Umbilical cord (tissue), 2 donors: ENCODE results near the gene ARHGEF33. TPM values are rescaled to one million over a fixed set of nuclear protein-coding genes. Genes with fewer than 3 reads are reported as not detected.
A peak's percentile ranks its signal among the peaks of the same experiment; 100 is the strongest.

Source experiments
- DNase-seq: peaks from one replicate; pipeline ENCODE4 v3.0.0-alpha.2; 2015; ENCODE audit warnings: low spot score
- total RNA-seq: library from RNA; depleted of rRNA; stranded (reverse); fragments of >200 nt; gene quantifications from one replicate; pipeline ENCODE4 v1.2.3, GENCODE V29; 2014; ENCODE audit warnings: low replicate concordance; ENCODE audit not compliant: insufficient read depth

Gene ARHGEF33
- total RNA-seq, 1 donor from 2014 or later: 1.2 TPM

DNA sequence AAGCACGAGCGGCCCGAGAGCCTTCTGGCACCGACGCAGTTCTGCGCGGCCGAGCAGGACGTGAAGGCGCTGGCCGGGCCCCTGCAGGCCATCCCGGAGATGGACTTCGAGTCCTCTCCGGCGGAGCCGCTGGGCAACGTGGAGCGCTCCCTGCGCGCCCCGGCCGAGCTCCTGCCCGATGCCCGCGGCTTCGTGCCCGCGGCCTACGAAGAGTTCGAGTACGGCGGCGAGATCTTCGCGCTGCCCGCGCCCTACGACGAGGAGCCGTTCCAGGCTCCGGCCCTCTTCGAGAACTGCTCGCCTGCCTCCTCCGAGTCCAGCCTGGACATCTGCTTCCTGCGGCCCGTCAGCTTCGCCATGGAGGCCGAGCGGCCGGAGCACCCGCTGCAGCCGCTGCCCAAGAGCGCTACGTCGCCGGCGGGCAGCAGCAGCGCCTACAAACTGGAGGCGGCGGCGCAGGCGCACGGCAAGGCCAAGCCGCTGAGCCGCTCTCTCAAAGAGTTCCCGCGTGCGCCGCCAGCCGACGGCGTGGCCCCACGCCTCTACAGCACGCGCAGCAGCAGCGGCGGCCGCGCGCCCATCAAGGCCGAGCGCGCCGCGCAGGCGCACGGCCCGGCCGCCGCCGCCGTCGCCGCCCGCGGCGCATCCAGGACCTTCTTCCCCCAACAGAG, 70.4 kb downstream of the ARHGEF33 start:
- peak; percentile 93 for DNase-seq

DNA sequence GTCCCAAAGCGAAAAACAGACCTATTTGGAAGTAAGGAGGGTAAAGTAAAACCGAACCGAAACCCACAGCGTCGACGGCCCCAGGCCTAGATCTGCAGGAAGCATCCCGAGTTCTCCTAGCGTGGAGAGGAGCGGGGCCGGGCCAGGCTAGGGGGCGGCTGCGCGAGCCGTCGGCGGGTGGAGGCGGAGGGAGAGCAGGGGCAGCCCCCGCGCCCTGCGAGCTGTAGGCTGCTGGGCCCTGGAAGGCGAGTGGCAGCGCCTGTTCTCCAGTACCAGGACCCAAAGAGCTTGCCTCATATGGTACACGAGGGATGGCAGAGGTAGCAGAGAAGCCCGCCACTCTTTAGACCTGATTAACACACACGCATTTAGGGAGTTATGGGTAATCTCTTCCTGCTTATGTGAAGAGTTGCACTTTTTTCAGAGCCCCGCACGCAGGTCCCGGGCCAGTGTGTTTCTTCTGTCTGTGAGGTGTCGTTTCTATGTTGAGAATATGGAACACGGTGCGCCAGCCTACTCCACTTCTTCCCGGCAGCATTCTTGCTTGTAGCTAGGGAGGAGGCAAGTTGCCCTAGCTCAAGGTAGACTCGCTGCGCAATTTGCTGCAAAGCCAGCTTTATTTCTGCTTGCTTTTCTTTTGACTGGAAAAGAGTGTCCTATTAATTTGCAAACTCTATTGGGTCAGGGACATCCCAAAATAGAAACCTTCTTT, 71.1 kb downstream of the ARHGEF33 start:
- DNase-seq: no peak

DNA sequence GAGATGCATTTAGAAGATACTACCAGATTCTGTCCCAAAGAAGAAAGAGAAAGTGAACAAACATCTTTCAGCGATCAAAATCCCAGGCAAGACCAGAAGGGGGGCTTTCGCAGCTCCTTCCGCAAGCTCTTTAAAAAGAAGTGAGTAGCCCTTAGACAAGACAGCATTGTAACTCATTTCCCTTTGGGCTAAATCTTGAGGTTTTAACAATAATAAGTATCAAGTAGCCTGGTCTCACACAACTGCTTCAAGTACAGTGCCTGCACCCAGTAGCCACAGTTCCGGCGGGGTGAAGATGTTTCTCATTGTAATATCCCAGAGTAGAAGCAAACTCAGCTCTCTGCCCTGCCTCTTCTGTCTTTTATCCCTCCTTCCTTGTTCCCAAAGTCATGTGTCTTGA, 76.3 kb downstream of the ARHGEF33 start:
- no peak for DNase-seq

DNA sequence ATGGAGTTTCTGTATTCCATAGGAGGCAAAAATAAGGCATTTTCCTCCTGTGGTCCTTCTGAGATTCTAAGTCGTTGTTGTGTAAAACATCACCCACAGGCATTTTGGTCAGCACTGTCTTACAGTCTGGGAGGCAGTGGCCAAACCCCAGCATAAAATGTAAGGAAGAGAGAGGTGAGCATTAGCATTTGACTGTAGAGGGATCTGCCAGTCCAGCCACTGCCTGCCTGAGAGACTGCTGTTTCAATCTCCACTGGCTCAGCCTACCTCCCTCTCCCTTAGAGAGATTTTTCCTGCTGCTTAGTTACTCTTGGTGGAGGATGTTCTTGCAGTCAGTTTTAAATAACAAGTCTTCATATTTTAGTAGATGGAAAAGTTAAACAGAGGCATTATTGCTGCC, 77.0 kb downstream of the ARHGEF33 start:
- DNase-seq: no peak

DNA sequence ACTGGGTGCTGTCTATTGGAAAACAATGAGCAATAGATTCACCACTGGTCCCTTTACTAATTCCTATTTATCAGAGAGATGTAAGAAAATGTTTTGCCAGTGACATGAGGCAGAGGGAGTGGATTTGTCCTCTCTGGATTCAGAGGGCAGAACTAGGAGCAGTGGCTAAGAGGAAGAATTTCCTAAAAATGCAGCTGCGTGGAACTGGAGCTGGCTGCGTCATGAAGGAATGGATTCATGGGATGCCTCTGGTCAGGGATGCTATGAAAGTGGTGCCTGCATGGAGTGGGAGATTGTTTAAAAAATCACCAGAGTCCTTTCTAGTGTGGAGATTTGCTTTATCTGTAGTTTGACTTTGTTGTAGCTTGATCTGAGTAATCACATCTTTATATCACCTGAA, 78.3 kb downstream of the ARHGEF33 start:
- DNase-seq: no peak

DNA sequence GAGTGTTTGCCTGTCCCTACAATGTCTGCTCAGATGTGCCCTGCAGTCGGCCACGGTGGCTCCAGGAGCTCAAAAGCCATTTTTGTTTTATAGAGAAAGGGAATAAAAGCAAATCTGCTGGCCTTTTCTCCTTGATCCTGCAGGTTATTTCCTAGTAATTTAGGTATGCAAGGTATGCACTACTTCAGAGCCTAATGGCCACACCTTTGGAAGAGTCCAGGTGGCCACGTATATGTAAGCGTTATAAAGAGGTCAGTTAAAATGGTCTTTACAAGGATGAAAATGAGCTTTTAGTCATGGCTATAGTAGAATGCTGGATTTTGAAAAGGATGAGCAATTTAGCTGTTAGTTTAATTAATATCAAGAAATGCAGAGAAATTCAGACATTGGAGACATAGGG, 81.7 kb downstream of the ARHGEF33 start:
- DNase-seq: no peak

DNA sequence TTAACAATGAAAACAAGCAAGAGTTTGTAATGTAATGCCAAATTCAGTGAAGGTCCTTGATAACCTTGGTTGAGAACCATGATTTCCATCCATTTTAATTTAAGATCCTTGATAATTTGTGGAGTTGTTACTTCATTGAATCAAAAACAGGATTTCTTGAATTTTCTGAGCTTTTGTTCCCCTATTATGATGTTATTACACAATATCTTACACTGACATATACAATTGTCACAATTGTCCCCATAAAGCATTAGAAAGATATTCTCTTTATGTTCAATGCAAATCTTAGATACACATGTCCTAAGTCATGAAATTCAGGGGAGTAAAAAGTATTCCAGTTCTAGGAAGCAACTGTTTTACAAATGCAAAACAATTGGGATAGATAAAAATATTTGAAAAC, 83.6 kb downstream of the ARHGEF33 start:
- no peak for DNase-seq

DNA sequence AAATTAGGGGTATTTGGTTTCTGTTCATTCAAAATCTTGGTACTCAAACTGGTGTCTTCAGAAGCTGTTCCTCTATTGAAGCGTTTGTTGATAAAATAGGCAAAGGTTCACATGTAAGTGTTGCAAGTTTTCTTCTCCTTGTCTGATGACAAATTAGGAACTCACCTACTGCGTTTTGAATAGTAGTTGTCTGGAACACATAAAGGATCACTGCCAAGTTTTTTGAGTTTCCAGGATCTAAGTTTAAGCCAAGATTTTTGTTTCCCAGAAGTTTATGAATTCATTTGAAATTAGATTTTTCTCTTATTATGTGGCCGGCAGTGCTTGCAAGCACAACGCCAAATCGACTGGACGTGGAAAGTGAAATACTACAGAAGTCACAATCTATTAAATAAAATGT, 85.4 kb downstream of the ARHGEF33 start:
- DNase-seq: peak; percentile 38

DNA sequence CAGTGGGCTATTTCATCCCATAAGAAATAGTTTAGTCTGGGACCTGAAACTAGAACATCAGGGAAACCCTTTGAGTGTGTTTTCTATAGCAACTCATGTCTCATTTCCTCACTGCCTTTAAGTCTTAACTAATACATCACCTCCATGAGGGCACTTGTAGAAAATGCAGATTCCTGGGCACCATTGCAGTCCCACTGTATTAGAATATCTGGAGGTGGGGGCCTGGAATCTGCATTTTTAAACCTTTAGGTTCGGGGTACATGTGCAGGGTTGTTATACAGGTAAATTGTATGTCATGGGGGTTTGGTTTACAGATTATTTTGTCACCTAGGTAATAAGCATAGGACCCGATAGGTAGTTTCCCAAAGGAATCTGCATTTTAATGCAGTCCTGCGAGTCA, 87.4 kb downstream of the ARHGEF33 start:
- DNase-seq: no peak

DNA sequence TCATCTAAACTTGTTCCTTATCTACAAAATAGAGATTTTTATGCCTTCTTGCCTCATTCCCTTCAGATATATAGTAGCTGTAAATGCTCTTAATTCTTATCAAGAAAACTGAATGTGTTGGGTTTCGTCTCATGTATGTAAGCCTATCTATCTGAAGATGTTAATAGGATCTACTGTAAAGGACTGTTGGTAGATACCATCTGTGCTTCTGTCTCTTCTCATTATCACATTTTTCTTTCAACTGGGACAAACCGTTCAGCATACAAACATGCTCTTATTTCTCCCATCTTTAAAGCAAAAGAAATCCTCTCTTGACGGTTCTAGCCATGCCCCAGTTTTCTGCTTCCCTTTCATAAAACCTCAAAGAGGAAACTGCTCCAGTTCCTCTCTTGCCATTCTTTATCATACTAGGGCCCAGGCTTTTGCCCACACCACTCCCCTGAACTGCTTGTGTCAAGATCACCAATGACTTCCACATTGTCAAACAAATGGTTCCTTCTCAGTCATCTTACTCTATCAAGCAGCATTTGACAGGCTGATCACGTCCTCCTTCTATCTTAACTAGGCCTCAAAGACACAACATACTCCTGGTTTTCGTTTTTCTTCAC, 88.7 kb downstream of the ARHGEF33 start:
- peak; percentile 73 for DNase-seq

DNA sequence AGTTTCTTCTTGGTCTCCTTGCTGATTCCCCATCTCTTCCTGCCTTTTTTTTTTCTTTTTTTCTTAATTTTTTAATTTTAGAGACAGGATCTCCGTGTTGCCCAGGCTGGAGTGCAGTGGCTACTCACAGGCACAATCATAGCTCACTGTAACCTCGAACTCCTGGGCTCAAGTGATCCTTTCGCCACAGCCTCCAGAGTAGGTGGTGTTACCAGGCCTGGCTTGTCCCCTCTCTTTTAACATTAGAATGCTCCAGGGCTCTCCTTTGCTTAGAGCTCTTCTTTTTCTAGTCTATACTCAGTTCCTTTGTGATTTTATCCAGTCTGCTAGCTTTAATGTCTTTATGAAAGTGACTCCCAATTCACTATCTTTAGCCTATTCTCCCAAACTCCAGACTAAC, 89.2 kb downstream of the ARHGEF33 start:
- no peak for DNase-seq

DNA sequence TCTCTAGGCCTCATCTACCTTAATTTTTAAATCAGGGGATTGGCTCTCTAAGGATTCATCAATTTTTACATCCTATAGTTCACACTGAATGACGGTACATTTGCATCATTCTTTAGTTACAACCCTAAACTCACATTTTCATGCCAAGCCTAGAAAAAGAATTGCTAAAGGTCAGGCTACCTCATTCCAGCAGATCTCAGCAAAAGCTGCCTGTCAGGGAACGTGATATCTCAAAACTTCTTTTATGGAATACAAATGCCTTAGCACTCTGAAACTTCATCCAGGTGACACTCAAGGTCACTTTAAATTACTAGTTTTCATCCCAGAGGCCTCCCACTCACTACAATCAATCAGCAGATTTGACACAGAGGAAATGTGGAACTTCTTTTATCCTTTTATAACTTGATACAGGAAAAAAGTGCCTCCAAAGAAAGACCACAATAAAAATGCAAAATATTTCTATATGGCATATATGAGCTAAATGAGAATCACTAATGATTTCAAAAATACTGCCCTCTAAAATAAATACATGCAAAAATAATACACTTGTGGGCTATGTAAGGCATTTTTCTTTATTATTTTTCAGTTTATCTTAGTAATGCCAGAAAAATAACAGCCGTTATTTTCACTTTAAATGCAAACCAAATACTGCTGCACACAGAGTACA, 91.5 kb downstream of the ARHGEF33 start:
- no peak for DNase-seq

DNA sequence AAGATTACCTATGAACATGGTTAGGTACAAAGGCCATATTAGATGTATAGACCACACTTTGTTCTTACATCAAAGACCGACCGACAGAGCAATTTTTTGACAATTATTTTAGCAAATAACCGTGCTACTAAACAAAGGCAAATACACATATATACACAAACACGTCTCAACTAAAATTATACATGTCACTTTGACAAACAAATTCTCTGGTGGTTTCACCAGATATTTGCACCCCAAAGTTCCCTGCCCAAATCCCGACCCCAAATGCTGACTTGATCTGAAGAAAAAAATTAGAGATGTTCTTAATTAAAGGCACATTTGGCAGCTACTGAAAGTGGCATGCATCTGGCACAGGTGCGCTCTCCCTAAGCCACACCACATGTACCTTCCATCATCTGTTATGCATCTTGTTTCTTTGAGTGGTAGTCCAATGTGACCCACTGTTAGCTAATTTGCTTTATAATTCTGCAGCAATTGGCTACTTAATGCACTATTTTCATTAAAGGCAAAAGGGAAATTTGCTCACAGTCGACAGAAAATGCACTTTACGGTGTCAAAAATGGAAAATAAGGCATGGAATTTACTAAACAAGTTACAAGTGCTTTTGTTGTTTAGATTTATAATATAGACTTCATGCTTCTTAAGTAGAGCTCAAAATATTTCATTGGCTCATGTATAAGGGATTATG, 92.1 kb downstream of the ARHGEF33 start:
- no peak for DNase-seq

DNA sequence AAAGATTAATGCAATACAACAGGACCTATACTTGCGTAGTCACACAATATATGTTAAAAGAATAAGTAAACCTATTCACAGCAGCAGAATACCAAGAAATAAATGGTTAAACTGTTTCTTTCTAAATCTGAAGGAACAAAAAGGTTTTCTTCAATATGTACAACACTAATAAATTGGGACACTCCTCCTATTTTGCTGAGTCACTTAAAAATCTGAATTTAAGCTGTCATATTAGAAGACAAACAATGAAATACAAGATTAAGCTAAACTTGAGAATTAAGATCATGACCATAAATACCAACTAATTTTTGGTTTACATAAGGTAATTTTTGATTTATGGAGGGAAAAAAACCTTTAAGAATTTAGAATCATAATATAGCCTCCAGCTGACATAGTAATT, 92.8 kb downstream of the ARHGEF33 start:
- DNase-seq: no peak

DNA sequence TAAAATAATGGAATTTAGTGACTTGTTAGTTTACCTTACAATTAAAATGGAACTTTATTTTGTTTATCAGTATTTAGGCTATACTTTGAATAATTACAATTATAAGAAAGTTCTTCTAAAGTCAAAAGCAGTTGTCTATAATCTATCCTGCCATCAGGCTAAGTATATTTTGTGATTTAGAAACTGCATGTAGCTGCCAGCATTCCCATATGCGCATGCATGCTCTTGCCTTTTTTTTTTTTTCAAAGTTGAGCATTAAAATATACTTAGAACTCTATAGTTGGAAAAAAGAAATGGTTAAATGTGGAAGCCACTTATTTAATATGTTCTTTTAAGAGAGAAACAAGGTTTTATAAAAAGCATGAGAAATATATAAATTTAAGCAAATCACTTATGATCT, 99.0 kb downstream of the ARHGEF33 start:
- DNase-seq: no peak

DNA sequence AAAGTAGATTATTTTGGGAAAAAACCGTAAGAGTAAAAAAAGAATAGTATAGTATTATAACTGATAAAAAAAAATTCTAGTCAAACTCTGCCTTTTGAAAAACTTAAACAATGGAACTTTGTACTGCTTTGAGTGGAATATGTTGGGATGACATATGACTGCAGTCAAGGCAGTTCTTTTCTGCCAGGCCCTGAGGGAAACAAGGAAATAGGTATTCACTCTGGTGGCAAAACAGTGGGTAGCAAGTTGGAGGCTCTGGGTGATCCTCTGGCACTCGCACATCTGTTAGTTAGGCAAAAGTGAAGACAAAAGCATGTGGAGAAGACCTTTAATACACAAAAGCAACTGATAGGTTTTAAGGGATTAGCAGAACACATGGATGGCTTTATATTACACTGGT, 102.2 kb downstream of the ARHGEF33 start:
- no peak for DNase-seq

DNA sequence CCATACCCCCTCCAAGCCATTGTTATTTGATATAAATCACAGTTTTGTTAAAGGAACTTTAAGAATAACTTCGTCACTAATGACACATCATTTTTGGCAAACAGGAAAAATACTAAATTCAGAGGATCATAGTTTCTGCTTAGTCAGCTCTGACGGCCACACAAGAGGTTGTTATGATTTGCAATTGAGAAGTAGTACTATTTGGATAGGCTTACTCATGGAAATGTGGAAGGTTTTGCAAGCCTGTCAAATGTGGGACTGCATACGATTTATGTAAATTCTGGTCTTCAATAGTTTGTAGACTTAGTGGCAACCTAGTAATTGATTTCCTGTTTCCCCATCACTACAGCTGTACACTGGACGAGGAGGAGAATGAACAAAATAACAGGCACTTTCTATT, 108.1 kb downstream of the ARHGEF33 start:
- peak; percentile 61 for DNase-seq

DNA sequence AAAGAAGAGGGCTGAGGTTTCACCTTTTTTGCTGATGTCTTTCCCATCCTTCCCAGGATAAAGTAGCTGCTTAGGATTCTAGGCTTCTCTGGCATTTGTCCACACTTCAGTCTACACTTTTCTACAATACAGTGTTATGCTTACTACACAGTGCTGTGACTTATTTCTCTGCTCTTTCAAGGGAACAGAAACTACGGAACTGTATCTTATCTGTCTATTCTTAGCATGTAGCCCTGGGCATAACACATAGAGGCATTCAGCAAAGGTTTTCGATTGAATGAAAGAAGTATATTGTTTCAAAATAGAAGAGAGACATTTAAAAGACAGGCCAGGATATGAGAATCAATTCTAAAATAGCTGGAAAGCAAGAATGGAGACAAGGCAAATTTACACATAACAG, 110.9 kb downstream of the ARHGEF33 start:
- DNase-seq: no peak

DNA sequence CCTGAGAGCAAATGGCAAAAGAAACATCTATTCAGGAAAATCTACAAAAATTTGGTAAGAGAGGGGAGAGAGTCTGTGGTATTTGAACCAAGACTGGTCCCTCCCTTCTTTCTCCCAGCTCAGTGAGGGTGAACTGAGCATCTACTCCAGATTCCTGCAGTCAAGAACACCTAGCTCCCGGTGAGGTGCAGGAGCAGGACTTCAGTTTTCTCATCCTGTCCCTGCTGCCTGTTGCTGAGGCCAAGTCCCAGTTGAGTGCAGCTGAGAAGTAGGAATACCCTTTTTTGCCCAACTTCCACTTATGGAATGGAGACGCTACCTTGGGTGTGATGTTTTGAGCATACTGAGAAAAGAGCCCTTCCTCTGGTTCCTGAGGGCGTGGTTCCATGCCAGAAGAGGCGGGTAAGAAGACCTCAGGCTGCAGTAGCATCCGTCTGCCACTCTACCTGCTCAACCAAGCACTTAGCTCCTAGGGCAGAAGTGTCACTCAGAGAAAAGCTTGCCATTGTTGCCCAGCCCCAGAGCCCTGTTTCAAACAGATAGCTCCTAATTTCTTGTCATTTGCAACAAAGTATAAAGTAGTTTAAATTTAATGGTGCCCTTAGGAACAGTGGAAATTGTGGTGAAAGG, 118.3 kb downstream of the ARHGEF33 start:
- no peak for DNase-seq

DNA sequence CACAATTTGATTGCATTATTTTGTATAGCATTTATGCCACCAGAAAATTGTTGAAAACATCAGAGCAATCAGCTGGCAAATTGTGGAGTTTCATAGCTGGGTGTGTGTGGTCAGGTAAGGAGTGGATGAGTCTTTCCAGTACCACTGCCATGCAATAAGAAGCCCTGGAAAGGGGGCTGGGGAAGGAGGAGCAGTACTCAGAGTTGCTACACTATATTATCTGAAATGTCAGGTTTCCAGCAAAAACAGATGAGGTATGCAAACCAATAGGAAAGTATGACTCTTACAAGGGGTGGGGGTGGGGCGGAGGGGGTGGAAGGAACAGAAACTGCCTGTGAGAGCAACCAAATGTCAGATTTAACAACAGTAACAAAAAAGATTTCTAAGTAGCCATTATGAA, 119.0 kb downstream of the ARHGEF33 start:
- no peak for DNase-seq

DNA sequence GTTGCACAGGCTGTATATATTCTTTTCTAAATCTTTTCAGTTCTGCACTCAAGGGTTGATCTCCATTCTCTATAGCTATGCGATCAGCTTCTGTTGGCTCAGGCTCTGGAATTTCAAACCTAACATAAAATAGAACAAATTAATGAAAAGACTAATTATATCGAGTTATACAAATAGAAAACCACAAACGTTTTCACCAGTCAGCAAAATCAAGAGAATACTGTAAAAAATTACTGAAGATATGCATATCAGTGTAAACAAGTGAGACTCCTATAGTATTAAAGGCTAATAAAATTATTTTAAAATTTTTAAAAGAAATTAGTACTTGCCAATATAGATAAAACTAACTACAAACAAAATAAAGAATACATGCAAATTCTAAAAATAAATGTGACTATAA, 124.2 kb downstream of the ARHGEF33 start:
- no peak for DNase-seq

DNA sequence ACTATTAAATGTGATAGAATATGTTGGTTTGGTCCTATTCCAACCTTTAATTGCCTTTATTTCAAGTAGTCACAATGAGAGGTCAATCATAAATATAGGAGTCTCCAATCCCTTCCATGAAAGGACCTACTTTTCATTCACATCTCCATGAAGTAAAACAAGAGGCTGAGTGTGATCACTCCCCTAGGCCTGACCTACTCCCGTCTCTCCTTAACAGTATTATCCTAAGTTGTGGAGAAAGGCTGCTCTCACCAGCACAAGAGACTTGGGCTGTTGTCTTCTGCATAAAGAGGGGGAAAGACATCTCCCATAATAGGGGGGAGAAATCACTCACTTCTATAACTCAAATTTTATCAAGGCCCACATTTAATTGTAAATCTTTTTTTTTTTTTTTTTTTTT, 125.7 kb downstream of the ARHGEF33 start:
- no peak for DNase-seq
